Activated CD4-positive, alpha-beta T cell treated with anti-CD3 and anti-CD28 coated beads, Interleukin-2, amount 50 U/mL, for 48 hours (primary cell): ENCODE measurements around the gene ZBTB5.
"Not testable (repeated sequence)": the region's sequence is repeated elsewhere in the genome, so short reads cannot be mapped to it uniquely, and the experiment has no call there.

Source experiments
- DNase-seq, 2 experiments: peaks; one replicate each; pipeline ENCODE4 v3.0.0-alpha.2; 2020

Gene ZBTB5

GRCh38 chr9:37447111-37447510 lies 18.1 kb downstream of the ZBTB5 start:
- DNase-seq: no peak

- no peak for DNase-seq
Measured at GRCh38 chr9:37446401-37446800, 18.8 kb downstream of the ZBTB5 start.

- no peak for DNase-seq
Measured at GRCh38 chr9:37445832-37446231, 19.4 kb downstream of the ZBTB5 start.

- no peak for DNase-seq
Measured at GRCh38 chr9:37444890-37445289, 20.4 kb downstream of the ZBTB5 start.

- no peak for DNase-seq
Measured at GRCh38 chr9:37443566-37443965, 21.7 kb downstream of the ZBTB5 start.

- no peak for DNase-seq
Measured at GRCh38 chr9:37442556-37442955, 22.7 kb downstream of the ZBTB5 start.

GRCh38 chr9:37441776-37442370 lies 23.4 kb downstream of the ZBTB5 start:
- DNase-seq: no peak

GRCh38 chr9:37438359-37438758 lies 26.9 kb downstream of the ZBTB5 start:
- no peak for DNase-seq

- DNase-seq: no peak
Measured at GRCh38 chr9:37437621-37438020, 27.6 kb downstream of the ZBTB5 start.

GRCh38 chr9:37437010-37437409 lies 28.2 kb downstream of the ZBTB5 start:
- DNase-seq: no peak

- DNase-seq: no peak
Measured at GRCh38 chr9:37436540-37436939, 28.7 kb downstream of the ZBTB5 start.

- no peak for DNase-seq
Measured at GRCh38 chr9:37433867-37434371, 31.3 kb downstream of the ZBTB5 start.

GRCh38 chr9:37432020-37432419 lies 33.2 kb downstream of the ZBTB5 start:
- DNase-seq: no peak

GRCh38 chr9:37430841-37431597 lies 34.2 kb downstream of the ZBTB5 start:
- no peak for DNase-seq

GRCh38 chr9:37429441-37430285 lies 35.6 kb downstream of the ZBTB5 start:
- DNase-seq: no peak

GRCh38 chr9:37428345-37428744 lies 36.9 kb downstream of the ZBTB5 start:
- no peak for DNase-seq

- no peak for DNase-seq
Measured at GRCh38 chr9:37426846-37427245, 38.4 kb downstream of the ZBTB5 start.

- not testable (repeated sequence) for DNase-seq
Measured at GRCh38 chr9:37426431-37426830, 38.8 kb downstream of the ZBTB5 start.

- no peak for DNase-seq
Measured at GRCh38 chr9:37425298-37425752, 39.9 kb downstream of the ZBTB5 start.

- DNase-seq: no peak
Measured at GRCh38 chr9:37424686-37425297, 40.5 kb downstream of the ZBTB5 start.

- no peak for DNase-seq
Measured at GRCh38 chr9:37424204-37424685, 41.0 kb downstream of the ZBTB5 start.

GRCh38 chr9:37423508-37423907 lies 41.7 kb downstream of the ZBTB5 start:
- DNase-seq: no peak
